GM21367 (cell line): Measurements from ENCODE around the gene DKK3.

Experiments
- ATAC-seq: cut with Tn5 transposase; IDR thresholded peaks from one replicate; pipeline ENCODE4 v1.9.1; 2021; ENCODE audit not compliant: unreplicated experiment

Gene DKK3

DNA sequence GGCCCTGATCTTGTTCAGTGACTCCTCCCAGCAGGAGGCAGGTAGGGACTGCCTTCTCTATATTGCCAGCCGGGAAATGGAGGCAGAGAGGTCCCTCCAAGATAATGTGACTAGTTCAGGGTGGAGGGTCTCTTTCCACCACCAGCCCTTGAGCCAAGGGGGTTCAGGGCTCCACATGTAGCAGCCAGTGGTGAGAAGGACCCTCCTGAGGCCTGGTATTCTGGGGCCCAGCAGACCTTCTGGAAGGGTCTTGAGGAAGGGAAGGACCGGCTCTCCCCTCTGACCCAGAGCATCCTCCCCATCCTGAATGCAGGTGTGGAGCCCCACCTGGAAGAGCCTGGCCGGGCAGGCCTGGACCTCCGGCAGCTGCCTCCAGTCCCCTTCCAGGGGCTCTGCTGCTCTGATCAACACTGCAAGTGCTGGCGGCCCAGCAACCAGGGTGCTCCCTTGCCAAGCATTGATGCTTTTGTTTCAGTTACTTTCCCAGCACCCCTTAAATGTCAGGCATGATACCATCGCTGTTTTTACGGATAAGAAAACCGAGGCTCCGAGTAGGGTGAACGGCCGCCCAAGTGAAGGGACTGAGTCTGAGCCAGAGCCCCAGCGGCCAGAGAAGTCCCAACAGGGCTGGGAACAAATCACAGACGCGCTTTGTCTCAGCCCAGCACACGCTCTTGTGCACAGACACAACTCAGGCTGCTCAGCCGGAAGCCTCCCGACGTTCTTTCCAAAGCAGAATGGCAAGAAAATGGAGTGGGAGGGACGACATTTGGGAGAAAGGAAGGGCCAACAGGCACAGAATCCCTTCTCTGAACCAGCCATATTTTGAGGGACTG lies 38.8 kb downstream of the DKK3 start:
- ATAC-seq: no peak

DNA sequence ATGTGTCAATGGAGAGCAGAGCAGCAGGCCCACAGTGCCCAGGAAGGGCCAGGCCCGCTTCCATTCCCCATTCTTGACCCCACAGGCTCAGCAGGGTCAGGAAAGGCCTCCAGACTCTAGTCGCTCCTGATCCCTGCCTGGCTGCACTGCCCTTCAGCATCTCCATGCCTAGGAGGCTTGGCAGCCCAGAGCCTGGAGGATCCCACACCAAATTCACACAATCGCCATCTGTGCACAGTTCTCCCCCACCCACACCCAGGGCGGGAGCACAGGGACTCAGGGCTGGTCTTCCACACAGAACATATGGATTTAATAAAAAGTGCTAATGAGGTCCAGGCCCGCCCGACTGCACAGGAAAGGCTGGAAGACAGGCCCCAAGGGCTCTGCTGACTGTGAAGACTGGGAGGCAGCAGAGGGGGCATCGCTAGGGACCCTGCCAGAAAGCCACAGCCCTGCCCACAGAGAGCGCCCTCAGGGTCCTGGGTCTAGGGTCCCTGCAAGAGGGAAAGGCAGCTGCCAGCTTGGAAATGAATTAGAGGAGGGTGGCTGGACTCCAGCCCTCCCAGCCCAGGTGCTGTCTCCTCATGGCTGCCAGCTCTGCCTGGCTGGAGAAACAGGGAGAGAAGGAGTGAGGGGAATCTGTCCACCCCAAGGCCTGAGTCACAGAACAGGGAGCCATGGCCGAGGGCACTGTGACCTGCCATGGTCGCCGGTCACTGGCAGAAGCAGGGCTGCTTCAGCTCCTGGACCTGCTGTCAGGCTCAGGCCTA lies 39.7 kb downstream of the DKK3 start:
- ATAC-seq: no peak

- ATAC-seq: no peak
Observed at GRCh38 chr11:11967669-11968510, 40.5 kb downstream of the DKK3 start.

- ATAC-seq: peak; percentile 95
Observed at GRCh38 chr11:11966826-11967668, 41.4 kb downstream of the DKK3 start.

DNA sequence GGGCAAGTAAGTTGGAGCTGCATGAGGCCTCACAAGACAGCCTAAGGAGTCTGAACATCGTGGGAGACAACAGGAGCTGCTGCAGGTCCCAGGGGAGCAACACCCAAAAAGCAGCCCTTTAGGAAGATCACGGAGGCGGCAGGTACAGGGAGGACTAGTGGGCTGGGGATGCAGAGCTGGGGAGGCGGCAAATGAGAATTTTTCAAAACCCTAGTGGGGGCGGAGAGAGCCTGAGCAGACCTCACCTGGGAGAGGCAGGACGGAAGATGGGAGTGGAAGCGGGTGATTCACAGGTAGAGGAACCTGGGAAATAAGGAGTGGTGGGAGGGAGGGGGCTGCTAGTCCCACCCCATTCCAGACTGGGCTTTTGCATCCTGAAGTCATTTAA lies 42.1 kb downstream of the DKK3 start:
- ATAC-seq: no peak

- no peak for ATAC-seq
Observed at GRCh38 chr11:11965656-11966353, 42.6 kb downstream of the DKK3 start.

GRCh38 chr11:11965192-11965591 lies 43.2 kb downstream of the DKK3 start:
- no peak for ATAC-seq

GRCh38 chr11:11964774-11965150 lies 43.7 kb downstream of the DKK3 start:
- ATAC-seq: no peak

GRCh38 chr11:11963842-11964773 lies 44.3 kb downstream of the DKK3 start:
- ATAC-seq: no peak

- ATAC-seq: no peak
Observed at GRCh38 chr11:11963067-11963466, 45.4 kb downstream of the DKK3 start.

- ATAC-seq: no peak
Observed at GRCh38 chr11:11961399-11962028, 46.9 kb downstream of the DKK3 start.

- ATAC-seq: no peak
Observed at GRCh38 chr11:11960687-11961086, 47.7 kb downstream of the DKK3 start.

- no peak for ATAC-seq
Observed at GRCh38 chr11:11959601-11960000, 48.8 kb downstream of the DKK3 start.

DNA sequence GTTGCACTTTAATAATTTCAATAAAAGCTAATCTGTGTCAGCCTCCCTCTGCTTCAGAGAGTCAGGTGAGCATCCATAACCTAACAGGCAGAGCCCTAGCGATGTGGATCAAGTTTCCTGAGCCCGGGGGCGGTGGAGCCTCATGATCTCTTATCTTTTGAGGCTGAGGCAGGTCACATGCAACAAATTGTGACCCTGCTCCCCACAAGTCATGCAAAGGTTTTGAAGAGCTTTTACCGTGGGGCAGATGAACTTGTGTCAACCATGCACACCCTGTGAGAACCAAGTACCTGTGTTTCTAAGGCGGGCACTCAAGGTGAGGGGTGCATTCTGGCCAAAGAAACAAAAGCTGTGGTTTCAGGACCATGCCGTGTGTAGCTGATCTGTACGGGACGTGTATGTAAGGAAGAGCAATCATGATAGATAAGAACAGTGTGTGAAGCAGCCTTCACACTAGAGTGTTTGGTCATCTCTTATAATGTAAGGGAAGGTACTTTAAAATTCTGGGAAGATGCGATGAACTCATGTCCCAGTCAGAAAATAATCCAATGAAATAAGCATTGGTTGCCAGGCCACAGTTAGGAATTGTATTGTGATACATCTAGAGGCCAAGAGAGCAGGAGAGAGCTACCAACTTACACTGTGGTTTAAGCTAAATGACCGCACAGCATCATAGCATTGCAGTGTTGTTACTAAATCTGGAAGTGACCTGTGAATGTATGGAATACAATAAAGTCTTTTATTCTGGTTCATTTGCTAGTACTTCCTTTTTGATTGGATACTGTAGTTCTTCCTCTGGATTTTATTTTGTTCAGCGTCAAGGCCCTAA lies 49.8 kb downstream of the DKK3 start:
- no peak for ATAC-seq

GRCh38 chr11:11956006-11956405 lies 52.4 kb downstream of the DKK3 start:
- no peak for ATAC-seq

- ATAC-seq: no peak
Observed at GRCh38 chr11:11952036-11952435, 56.4 kb downstream of the DKK3 start.

DNA sequence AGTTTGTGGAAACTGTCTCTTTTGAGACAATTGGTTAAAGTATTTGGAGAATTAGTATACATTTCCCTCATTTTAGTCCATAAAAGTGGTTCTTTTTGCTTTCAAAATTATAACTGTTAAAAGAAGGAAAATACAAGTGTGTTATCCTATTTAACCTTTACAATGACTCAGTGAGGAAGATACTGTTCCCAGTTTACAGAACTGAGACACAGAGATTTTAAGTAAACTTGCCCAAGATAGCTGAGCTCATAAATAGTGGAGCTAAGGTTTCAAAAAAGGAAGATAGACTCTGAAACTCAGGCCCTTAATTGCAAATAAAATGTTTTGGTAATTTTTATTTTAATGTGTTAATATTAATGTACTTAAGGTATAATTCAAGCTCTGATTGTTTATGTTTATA lies 58.9 kb downstream of the DKK3 start:
- ATAC-seq: no peak
